Measurements from ENCODE around the gene NCK1. TPM values are rescaled to one million over a fixed set of nuclear protein-coding genes. Genes with fewer than 3 reads are reported as not detected.

Gene NCK1
- total RNA-seq, 1 experiment from 2014 or later, result 59.4 TPM

DNA sequence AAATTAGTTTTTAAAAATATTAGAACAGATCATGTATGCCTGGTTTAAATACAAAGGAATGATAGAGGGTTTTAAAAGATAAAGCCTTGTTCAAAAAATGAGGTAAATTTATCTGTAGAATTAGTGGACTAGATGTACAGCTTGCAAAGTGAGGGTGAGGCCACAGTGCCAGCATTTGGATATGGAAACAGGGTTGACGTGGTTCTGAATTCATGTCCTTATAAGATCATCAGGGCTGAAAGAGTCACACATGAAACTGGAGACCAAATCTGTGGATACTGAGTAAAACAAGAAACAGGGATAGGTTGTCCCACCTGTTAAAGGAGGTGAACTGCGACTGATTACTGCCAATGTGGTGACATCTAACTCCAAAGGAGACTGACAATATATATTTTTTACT, 46.3 kb downstream of the NCK1 start:
- Mint-ChIP-seq H3K4me3 (ENCODE audit: unreplicated experiment) (no peak overlapping the region), H3K27me3 (ENCODE audit: insufficient read depth, unreplicated experiment) (no peaks in the 10 kb centered on the region), H3K9me3 (ENCODE audit: unreplicated experiment) (peaks cover 16% of the 10 kb centered on the region), H3K4me1 (ENCODE audit: insufficient read depth, unreplicated experiment) (peaks cover 23% of the 10 kb centered on the region), H3K27ac (ENCODE audit: low read depth, unreplicated experiment) (no peak overlapping the region), H3K36me3 (ENCODE audit: insufficient read depth, unreplicated experiment) (no peaks in the 10 kb centered on the region)
- intact Hi-C loops (cut with micrococcal nuclease), result no loop called here
- CTCF ChIA-PET, result no interaction called here
- POLR2A ChIA-PET, result interaction anchor here (0.6 to 0.8 kb wide), 2 partner anchors 11 to 57 kb away, joined by 3 read pairs; no protein-coding TSS in a partner anchor
- TF ChIP-seq, protein P1, sequence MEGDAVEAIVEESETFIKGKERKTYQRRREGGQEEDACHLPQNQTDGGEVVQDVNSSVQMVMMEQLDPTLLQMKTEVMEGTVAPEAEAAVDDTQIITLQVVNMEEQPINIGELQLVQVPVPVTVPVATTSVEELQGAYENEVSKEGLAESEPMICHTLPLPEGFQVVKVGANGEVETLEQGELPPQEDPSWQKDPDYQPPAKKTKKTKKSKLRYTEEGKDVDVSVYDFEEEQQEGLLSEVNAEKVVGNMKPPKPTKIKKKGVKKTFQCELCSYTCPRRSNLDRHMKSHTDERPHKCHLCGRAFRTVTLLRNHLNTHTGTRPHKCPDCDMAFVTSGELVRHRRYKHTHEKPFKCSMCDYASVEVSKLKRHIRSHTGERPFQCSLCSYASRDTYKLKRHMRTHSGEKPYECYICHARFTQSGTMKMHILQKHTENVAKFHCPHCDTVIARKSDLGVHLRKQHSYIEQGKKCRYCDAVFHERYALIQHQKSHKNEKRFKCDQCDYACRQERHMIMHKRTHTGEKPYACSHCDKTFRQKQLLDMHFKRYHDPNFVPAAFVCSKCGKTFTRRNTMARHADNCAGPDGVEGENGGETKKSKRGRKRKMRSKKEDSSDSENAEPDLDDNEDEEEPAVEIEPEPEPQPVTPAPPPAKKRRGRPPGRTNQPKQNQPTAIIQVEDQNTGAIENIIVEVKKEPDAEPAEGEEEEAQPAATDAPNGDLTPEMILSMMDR (IDR thresholded peaks at IDR 0.05; ENCODE audit: unreplicated experiment), result no peak
- no TSS peak for BruUV-seq (replicated peaks)
- no peak for DNase-seq (ENCODE audit: unreplicated experiment)

DNA sequence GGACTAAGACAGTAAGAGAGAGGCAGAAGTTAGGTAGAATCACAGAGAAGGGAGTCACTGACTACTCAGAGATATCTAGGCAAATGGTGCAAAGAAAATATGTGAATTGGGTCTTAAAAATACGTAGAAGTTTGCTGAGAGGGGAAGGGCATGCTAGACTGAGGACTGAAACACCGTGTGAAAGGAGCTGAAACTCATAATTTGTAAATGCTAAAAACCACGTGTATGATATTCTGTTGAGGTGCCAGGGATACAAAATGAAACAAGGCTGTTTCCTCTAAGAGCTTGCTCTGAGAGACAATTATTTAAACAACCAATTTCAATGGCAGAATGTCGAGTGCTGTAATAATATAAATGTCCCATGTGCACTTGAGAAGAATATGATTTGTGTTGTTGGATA, 47.2 kb downstream of the NCK1 start:
- CTCF ChIA-PET, result interaction anchor here (0.6 kb wide), 1 partner anchor 29 kb away, joined by 3 read pairs; no protein-coding TSS in a partner anchor
- BruUV-seq (replicated peaks), result no TSS peak
- Mint-ChIP-seq H3K36me3 (ENCODE audit: insufficient read depth, unreplicated experiment) (no peaks in the 10 kb centered on the region), H3K4me1 (ENCODE audit: insufficient read depth, unreplicated experiment) (peaks cover 23% of the 10 kb centered on the region), H3K9me3 (ENCODE audit: unreplicated experiment) (peaks cover 8% of the 10 kb centered on the region), H3K27me3 (ENCODE audit: insufficient read depth, unreplicated experiment) (no peaks in the 10 kb centered on the region), H3K27ac (ENCODE audit: low read depth, unreplicated experiment) (peak overlapping the region; percentile 50), H3K4me3 (ENCODE audit: unreplicated experiment) (no peak overlapping the region)
- TF ChIP-seq, protein P1 (IDR thresholded peaks at IDR 0.05; ENCODE audit: unreplicated experiment), result no peak
- intact Hi-C loops (cut with micrococcal nuclease), result no loop called here
- POLR2A ChIA-PET, result interaction anchor here (1.7 kb wide), 1 partner anchor 47 kb away, joined by 5 read pairs; the partner anchor contains the start of gene NCK1
- no peak for DNase-seq (ENCODE audit: unreplicated experiment)

DNA sequence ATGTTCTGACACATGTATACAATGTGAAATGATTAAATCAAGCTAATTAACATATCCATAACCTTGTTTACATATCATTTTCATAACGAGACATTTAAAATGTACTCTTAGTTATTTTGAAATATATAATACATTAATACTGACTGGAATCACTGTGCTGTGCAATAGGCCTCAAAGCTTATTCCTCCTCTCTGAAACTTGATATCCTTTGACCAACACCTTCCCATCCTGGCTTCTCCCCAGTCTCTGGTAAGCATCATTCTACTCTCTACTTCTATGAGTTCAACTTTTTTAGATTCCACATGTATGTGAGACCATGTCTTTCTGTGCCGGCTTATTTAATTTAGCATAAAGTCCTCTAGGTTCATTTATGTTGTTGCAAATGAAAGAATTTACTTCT, 48.7 kb downstream of the NCK1 start:
- peaks cover 8% of the 10 kb centered on the region for H3K9me3 Mint-ChIP-seq (ENCODE audit: unreplicated experiment)
- CTCF ChIA-PET, result no interaction called here
- no peaks in the 10 kb centered on the region for H3K36me3 Mint-ChIP-seq (ENCODE audit: insufficient read depth, unreplicated experiment)
- BruUV-seq (replicated peaks), result no TSS peak
- DNase-seq (ENCODE audit: unreplicated experiment), result no peak
- POLR2A ChIA-PET, result interaction anchor here (0.7 to 1.7 kb wide), 5 partner anchors 9 to 63 kb away, joined by 3 to 6 read pairs (median 4); partner anchors contain the start of gene NCK1
- H3K27ac Mint-ChIP-seq (ENCODE audit: low read depth, unreplicated experiment), result no peak overlapping the region
- no peak overlapping the region for H3K4me3 Mint-ChIP-seq (ENCODE audit: unreplicated experiment)
- intact Hi-C loops (cut with micrococcal nuclease), result no loop called here
- no peaks in the 10 kb centered on the region for H3K27me3 Mint-ChIP-seq (ENCODE audit: insufficient read depth, unreplicated experiment)
- peaks cover 31% of the 10 kb centered on the region for H3K4me1 Mint-ChIP-seq (ENCODE audit: insufficient read depth, unreplicated experiment)
- TF ChIP-seq, protein P1 (IDR thresholded peaks at IDR 0.05; ENCODE audit: unreplicated experiment), result no peak

DNA sequence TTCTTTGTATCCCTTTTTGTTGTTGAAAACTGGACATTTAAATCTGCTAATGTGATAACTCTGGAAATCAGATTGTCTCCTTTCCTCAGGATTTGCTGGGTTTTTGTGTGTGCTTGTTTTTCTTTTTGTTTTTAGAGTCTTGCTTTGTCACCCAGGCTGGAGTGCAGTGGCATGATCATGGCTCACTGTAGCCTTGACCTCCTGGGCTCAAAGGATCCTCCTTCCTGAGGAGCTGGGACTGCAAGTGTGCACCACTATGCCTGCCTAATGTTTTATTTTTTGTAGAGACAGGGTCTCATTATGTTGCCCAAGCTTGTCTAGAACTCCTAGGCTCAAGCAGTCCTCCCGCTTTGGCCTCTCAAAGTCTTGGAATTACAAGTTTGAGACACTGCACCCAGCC, 51.2 kb downstream of the NCK1 start:
- BruUV-seq (replicated peaks), result no TSS peak
- Mint-ChIP-seq H3K27ac (ENCODE audit: low read depth, unreplicated experiment) (no peak overlapping the region), H3K4me3 (ENCODE audit: unreplicated experiment) (no peak overlapping the region), H3K27me3 (ENCODE audit: insufficient read depth, unreplicated experiment) (no peaks in the 10 kb centered on the region), H3K4me1 (ENCODE audit: insufficient read depth, unreplicated experiment) (peaks cover 31% of the 10 kb centered on the region), H3K36me3 (ENCODE audit: insufficient read depth, unreplicated experiment) (peaks cover 5% of the 10 kb centered on the region), H3K9me3 (ENCODE audit: unreplicated experiment) (peaks cover 8% of the 10 kb centered on the region)
- ChIA-PET POLR2A (no interaction called here), CTCF (interaction anchor here (0.8 to 1.8 kb wide), 2 partner anchors 10 to 13 kb away, joined by 3 to 6 read pairs; no protein-coding TSS in a partner anchor)
- TF ChIP-seq, protein P1 (IDR thresholded peaks at IDR 0.05; ENCODE audit: unreplicated experiment), result no peak
- intact Hi-C loops (cut with micrococcal nuclease), result no loop called here
- no peak for DNase-seq (ENCODE audit: unreplicated experiment)
